ENCODE results near the gene ATOX1.

ATOX1 gene

GRCh38 chr5:151781201-151781600, 22.8 kb upstream of the ATOX1 start:
- Histone ChIP-seq H3K9ac (ENCODE audit: low read depth, low read length) (no peak overlapping the region), H3K27me3 (ENCODE audit: insufficient read depth, low read length) (no peaks in the 10 kb centered on the region), H3K27ac (ENCODE audit: low read depth, low read length) (no peak overlapping the region), H3K9me3 (ENCODE audit: insufficient read depth, low read depth, low read length) (no peaks in the 10 kb centered on the region), H3K4me3 (ENCODE audit: low read length) (no peak overlapping the region), H3K4me1 (ENCODE audit: insufficient read depth, low read length) (peaks cover 44% of the 10 kb centered on the region), H3K36me3 (ENCODE audit: insufficient read depth, low read length) (peaks cover 20% of the 10 kb centered on the region)
- WGBS, result 78% methylated on average over 1 of the region's 1 CpG

- H3K9ac ChIP-seq (ENCODE audit: low read depth, low read length), result no peak overlapping the region
- WGBS, result 79% methylated on average over 11 of the region's 11 CpGs
- H3K4me1 ChIP-seq (ENCODE audit: insufficient read depth, low read length), result peaks cover 53% of the 10 kb centered on the region
- H3K9me3 ChIP-seq (ENCODE audit: insufficient read depth, low read depth, low read length), result no peaks in the 10 kb centered on the region
- peaks cover 26% of the 10 kb centered on the region for H3K36me3 ChIP-seq (ENCODE audit: insufficient read depth, low read length)
- no peak overlapping the region for H3K27ac ChIP-seq (ENCODE audit: low read depth, low read length)
- no peaks in the 10 kb centered on the region for H3K27me3 ChIP-seq (ENCODE audit: insufficient read depth, low read length)
- H3K4me3 ChIP-seq (ENCODE audit: low read length), result no peak overlapping the region
Observed at GRCh38 chr5:151780348-151780747, 21.9 kb upstream of the ATOX1 start.

- Histone ChIP-seq H3K4me1 (ENCODE audit: insufficient read depth, low read length) (peaks cover 57% of the 10 kb centered on the region), H3K36me3 (ENCODE audit: insufficient read depth, low read length) (peaks cover 31% of the 10 kb centered on the region), H3K4me3 (ENCODE audit: low read length) (no peak overlapping the region), H3K9ac (ENCODE audit: low read depth, low read length) (no peak overlapping the region), H3K27ac (ENCODE audit: low read depth, low read length) (no peak overlapping the region), H3K27me3 (ENCODE audit: insufficient read depth, low read length) (no peaks in the 10 kb centered on the region), H3K9me3 (ENCODE audit: insufficient read depth, low read depth, low read length) (no peaks in the 10 kb centered on the region)
- WGBS, result 100% methylated on average over 1 of the region's 3 CpGs
Observed at GRCh38 chr5:151779531-151780125, 21.2 kb upstream of the ATOX1 start.

GRCh38 chr5:151775025-151775606, 16.7 kb upstream of the ATOX1 start:
- H3K4me3 ChIP-seq (ENCODE audit: low read length), result peak overlapping the region; percentile 98; the same call in 1 of the 2 replicates
- H3K27me3 ChIP-seq (ENCODE audit: insufficient read depth, low read length), result no peaks in the 10 kb centered on the region
- H3K4me1 ChIP-seq (ENCODE audit: insufficient read depth, low read length), result peaks cover 50% of the 10 kb centered on the region
- H3K27ac ChIP-seq (ENCODE audit: low read depth, low read length), result no peak overlapping the region
- WGBS, result 55% methylated on average over 3 of the region's 3 CpGs
- H3K9me3 ChIP-seq (ENCODE audit: insufficient read depth, low read depth, low read length), result no peaks in the 10 kb centered on the region
- H3K9ac ChIP-seq (ENCODE audit: low read depth, low read length), result no peak overlapping the region
- H3K36me3 ChIP-seq (ENCODE audit: insufficient read depth, low read length), result peaks cover 41% of the 10 kb centered on the region

GRCh38 chr5:151773951-151774350, 15.5 kb upstream of the ATOX1 start:
- peak overlapping the region; percentile 94; the same call in 1 of the 2 replicates for H3K9ac ChIP-seq (ENCODE audit: low read depth, low read length)
- no peak overlapping the region for H3K27ac ChIP-seq (ENCODE audit: low read depth, low read length)
- no peaks in the 10 kb centered on the region for H3K27me3 ChIP-seq (ENCODE audit: insufficient read depth, low read length)
- peaks cover 46% of the 10 kb centered on the region for H3K4me1 ChIP-seq (ENCODE audit: insufficient read depth, low read length)
- H3K4me3 ChIP-seq (ENCODE audit: low read length), result peak overlapping the region; percentile 98
- H3K36me3 ChIP-seq (ENCODE audit: insufficient read depth, low read length), result peaks cover 41% of the 10 kb centered on the region
- WGBS, result 12% methylated on average over 3 of the region's 3 CpGs
- no peaks in the 10 kb centered on the region for H3K9me3 ChIP-seq (ENCODE audit: insufficient read depth, low read depth, low read length)

GRCh38 chr5:151772846-151773561, 14.6 kb upstream of the ATOX1 start:
- Histone ChIP-seq H3K9ac (ENCODE audit: low read depth, low read length) (peak overlapping the region; percentile 94), H3K4me3 (ENCODE audit: low read length) (peak overlapping the region; percentile 98), H3K36me3 (ENCODE audit: insufficient read depth, low read length) (peaks cover 38% of the 10 kb centered on the region), H3K27me3 (ENCODE audit: insufficient read depth, low read length) (no peaks in the 10 kb centered on the region), H3K27ac (ENCODE audit: low read depth, low read length) (peak overlapping the region; percentile 88), H3K4me1 (ENCODE audit: insufficient read depth, low read length) (peaks cover 43% of the 10 kb centered on the region), H3K9me3 (ENCODE audit: insufficient read depth, low read depth, low read length) (no peaks in the 10 kb centered on the region)
- 1% methylated on average over 18 of the region's 18 CpGs for WGBS

- peak overlapping the region; percentile 98 for H3K4me3 ChIP-seq (ENCODE audit: low read length)
- peaks cover 42% of the 10 kb centered on the region for H3K4me1 ChIP-seq (ENCODE audit: insufficient read depth, low read length)
- H3K36me3 ChIP-seq (ENCODE audit: insufficient read depth, low read length), result peaks cover 30% of the 10 kb centered on the region
- H3K9ac ChIP-seq (ENCODE audit: low read depth, low read length), result peak overlapping the region; percentile 94
- under 1% methylated on average over 84 of the region's 87 CpGs for WGBS
- H3K27me3 ChIP-seq (ENCODE audit: insufficient read depth, low read length), result no peaks in the 10 kb centered on the region
- no peaks in the 10 kb centered on the region for H3K9me3 ChIP-seq (ENCODE audit: insufficient read depth, low read depth, low read length)
- peak overlapping the region; percentile 88 for H3K27ac ChIP-seq (ENCODE audit: low read depth, low read length)
Observed at GRCh38 chr5:151772029-151772845, 13.8 kb upstream of the ATOX1 start.

- under 1% methylated on average over 49 of the region's 49 CpGs for WGBS
- peaks cover 37% of the 10 kb centered on the region for H3K4me1 ChIP-seq (ENCODE audit: insufficient read depth, low read length)
- peak within 1 kb of the TSS; percentile 94 for H3K9ac ChIP-seq (ENCODE audit: low read depth, low read length)
- H3K27ac ChIP-seq (ENCODE audit: low read depth, low read length), result peak within 1 kb of the TSS; percentile 98
- no peaks in the 10 kb centered on the region for H3K9me3 ChIP-seq (ENCODE audit: insufficient read depth, low read depth, low read length)
- H3K4me3 ChIP-seq (ENCODE audit: low read length), result peak within 1 kb of the TSS; percentile 98
- H3K36me3 ChIP-seq (ENCODE audit: insufficient read depth, low read length), result peaks cover 24% of the 10 kb centered on the region
- no peaks in the 10 kb centered on the region for H3K27me3 ChIP-seq (ENCODE audit: insufficient read depth, low read length)
Observed at GRCh38 chr5:151771259-151772028, 13.0 kb upstream of the ATOX1 start, which contains the start of gene G3BP1. TSS of gene G3BP1 (plus strand) at chr5:151771954. CDS start at chr5:151786621, 14,667 bp downstream.

- peaks cover 18% of the 10 kb centered on the region for H3K36me3 ChIP-seq (ENCODE audit: insufficient read depth, low read length)
- H3K27me3 ChIP-seq (ENCODE audit: insufficient read depth, low read length), result no peaks in the 10 kb centered on the region
- 3% methylated on average over 75 of the region's 75 CpGs for WGBS
- H3K27ac ChIP-seq (ENCODE audit: low read depth, low read length), result peak overlapping the region; percentile 98
- H3K9me3 ChIP-seq (ENCODE audit: insufficient read depth, low read depth, low read length), result no peaks in the 10 kb centered on the region
- H3K4me3 ChIP-seq (ENCODE audit: low read length), result peak overlapping the region; percentile 62
- H3K9ac ChIP-seq (ENCODE audit: low read depth, low read length), result peak overlapping the region; percentile 91
- H3K4me1 ChIP-seq (ENCODE audit: insufficient read depth, low read length), result peaks cover 30% of the 10 kb centered on the region
Observed at GRCh38 chr5:151770383-151771258, 12.2 kb upstream of the ATOX1 start.

- no peaks in the 10 kb centered on the region for H3K9me3 ChIP-seq (ENCODE audit: insufficient read depth, low read depth, low read length)
- H3K4me3 ChIP-seq (ENCODE audit: low read length), result no peak overlapping the region
- H3K36me3 ChIP-seq (ENCODE audit: insufficient read depth, low read length), result no peaks in the 10 kb centered on the region
- no peak overlapping the region for H3K9ac ChIP-seq (ENCODE audit: low read depth, low read length)
- peaks cover 5% of the 10 kb centered on the region; the same call in 1 of the 2 replicates for H3K4me1 ChIP-seq (ENCODE audit: insufficient read depth, low read length)
- H3K27me3 ChIP-seq (ENCODE audit: insufficient read depth, low read length), result no peaks in the 10 kb centered on the region
- no peak overlapping the region for H3K27ac ChIP-seq (ENCODE audit: low read depth, low read length)
Observed at GRCh38 chr5:151766975-151767374, 8.5 kb upstream of the ATOX1 start.
